Measurements from ENCODE around the gene DAND5.

The DAND5 gene

DNA sequence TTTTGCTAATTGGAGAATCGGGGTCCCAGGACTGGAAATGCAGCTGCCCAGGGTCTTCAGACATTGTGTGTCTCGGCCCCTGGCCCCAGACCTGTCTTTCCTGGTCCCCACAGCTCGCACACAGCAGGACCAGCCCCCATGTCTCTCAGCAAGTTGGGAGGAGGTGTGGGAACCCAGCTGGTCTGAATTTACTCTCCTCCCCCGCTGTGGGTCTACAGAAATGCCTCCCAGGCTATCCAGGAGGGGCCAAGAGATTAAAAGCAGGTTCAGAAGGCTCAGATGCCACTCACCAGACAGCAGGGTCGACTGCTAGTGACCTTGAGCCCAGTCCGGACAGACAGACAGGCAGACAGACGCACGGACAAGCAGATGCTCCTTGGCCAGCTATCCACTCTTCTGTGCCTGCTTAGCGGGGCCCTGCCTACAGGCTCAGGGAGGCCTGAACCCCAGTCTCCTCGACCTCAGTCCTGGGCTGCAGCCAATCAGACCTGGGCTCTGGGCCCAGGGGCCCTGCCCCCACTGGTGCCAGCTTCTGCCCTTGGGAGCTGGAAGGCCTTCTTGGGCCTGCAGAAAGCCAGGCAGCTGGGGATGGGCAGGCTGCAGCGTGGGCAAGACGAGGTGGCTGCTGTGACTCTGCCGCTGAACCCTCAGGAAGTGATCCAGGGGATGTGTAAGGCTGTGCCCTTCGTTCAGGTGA, at the start of gene DAND5:
TSS of gene DAND5 (plus strand) at position 285 of the 697 bp plus-strand sequence. CDS start at position 370, 85 bp downstream.
- DNase-seq (ENCODE audit: low read depth), result no peak

GRCh38 chr19:12921047-12921446, 48.3 kb upstream of the DAND5 start:
- DNase-seq (ENCODE audit: low read depth), result no peak

GRCh38 chr19:12922959-12923358, 46.4 kb upstream of the DAND5 start:
- no peak for DNase-seq (ENCODE audit: low read depth)

DNA sequence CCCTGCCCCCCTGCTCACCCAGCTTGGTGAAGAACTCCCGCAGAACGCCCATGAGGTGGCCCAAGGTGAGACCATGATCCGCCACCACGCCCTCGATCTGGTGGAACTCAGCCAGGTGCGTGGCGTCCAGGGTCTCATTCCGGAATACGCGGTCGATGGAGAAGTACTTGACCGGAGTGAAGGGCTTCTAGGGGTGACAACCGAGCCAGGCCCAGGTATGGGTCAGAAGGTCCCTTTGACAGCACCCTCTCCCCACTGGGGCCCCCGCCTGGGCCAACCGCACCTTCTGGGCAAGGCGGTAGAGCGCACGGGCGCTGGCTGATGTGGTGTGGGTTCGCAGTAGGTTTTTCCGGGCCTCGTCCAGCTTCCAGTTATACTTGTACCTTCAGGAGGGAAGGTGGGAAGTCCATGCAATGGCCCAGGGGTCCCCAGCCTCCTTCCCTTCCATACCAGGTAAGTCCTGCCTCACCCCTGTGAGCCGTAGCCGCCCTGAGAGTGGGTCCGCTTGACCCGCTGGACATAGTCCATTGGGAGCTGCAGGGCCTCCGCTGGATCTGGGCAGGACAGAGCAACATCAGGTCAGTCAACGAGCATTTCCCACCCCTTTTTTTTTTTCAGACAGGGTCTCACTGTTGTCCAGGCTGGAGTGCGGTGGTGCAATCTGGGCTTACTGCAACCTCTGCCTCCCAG, 44.6 kb upstream of the DAND5 start:
- no peak for DNase-seq (ENCODE audit: low read depth)

- no peak for DNase-seq (ENCODE audit: low read depth)
Observed at GRCh38 chr19:12930002-12930645, 39.3 kb upstream of the DAND5 start.

- no peak for DNase-seq (ENCODE audit: low read depth)
Observed at GRCh38 chr19:12932392-12933286, 36.7 kb upstream of the DAND5 start.

- peak; percentile 86 for DNase-seq (ENCODE audit: low read depth)
Observed at GRCh38 chr19:12933287-12934072, 35.9 kb upstream of the DAND5 start, which contains the start of gene FARSA. FARSA (minus strand) TSS chr19:12933711; CDS start chr19:12933696, 15 bp downstream.

- DNase-seq (ENCODE audit: low read depth), result no peak
Observed at GRCh38 chr19:12935071-12935470, 34.3 kb upstream of the DAND5 start.

GRCh38 chr19:12936582-12936981, 32.8 kb upstream of the DAND5 start:
- no peak for DNase-seq (ENCODE audit: low read depth)

GRCh38 chr19:12937093-12937926, 32.1 kb upstream of the DAND5 start:
- DNase-seq (ENCODE audit: low read depth), result no peak

- DNase-seq (ENCODE audit: low read depth), result peak; percentile 99
Observed at GRCh38 chr19:12937927-12938778, 31.2 kb upstream of the DAND5 start, which contains the start of gene CALR. CALR (plus strand) TSS chr19:12938609; CDS start chr19:12938680, 71 bp downstream.

- no peak for DNase-seq (ENCODE audit: low read depth)
Observed at GRCh38 chr19:12938779-12939601, 30.4 kb upstream of the DAND5 start.

GRCh38 chr19:12939975-12940423, 29.4 kb upstream of the DAND5 start:
- DNase-seq (ENCODE audit: low read depth), result no peak

DNA sequence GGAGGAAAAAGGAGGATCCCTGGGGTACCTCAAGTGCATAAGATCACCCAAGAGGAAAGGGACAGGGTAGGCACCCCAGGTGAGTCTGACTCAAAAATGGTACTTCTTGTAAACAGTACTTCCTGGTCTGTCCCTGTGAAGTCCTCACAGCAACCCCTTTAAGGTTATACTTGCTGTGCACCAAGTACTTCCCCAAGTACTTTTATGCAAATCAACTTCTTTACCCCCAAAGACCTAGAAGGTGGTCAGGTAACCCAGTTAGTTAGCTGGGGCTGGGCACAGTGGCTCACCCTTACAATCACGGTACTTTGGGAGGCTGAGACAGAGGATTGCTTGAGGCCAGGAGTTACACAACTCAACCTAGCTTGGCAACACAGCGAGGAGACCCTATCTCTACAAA, 28.5 kb upstream of the DAND5 start:
- DNase-seq (ENCODE audit: low read depth), result no peak

DNA sequence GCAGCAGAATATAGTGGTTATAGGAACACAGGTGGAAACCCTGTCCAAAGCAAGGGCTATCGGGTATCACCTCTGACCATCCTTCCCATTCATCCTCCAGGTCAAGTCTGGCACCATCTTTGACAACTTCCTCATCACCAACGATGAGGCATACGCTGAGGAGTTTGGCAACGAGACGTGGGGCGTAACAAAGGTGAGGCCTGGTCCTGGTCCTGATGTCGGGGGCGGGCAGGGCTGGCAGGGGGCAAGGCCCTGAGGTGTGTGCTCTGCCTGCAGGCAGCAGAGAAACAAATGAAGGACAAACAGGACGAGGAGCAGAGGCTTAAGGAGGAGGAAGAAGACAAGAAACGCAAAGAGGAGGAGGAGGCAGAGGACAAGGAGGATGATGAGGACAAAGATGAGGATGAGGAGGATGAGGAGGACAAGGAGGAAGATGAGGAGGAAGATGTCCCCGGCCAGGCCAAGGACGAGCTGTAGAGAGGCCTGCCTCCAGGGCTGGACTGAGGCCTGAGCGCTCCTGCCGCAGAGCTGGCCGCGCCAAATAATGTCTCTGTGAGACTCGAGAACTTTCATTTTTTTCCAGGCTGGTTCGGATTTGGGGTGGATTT, 25.8 kb upstream of the DAND5 start:
- no peak for DNase-seq (ENCODE audit: low read depth)

- DNase-seq (ENCODE audit: low read depth), result no peak
Observed at GRCh38 chr19:12944104-12944674, 25.2 kb upstream of the DAND5 start.

DNA sequence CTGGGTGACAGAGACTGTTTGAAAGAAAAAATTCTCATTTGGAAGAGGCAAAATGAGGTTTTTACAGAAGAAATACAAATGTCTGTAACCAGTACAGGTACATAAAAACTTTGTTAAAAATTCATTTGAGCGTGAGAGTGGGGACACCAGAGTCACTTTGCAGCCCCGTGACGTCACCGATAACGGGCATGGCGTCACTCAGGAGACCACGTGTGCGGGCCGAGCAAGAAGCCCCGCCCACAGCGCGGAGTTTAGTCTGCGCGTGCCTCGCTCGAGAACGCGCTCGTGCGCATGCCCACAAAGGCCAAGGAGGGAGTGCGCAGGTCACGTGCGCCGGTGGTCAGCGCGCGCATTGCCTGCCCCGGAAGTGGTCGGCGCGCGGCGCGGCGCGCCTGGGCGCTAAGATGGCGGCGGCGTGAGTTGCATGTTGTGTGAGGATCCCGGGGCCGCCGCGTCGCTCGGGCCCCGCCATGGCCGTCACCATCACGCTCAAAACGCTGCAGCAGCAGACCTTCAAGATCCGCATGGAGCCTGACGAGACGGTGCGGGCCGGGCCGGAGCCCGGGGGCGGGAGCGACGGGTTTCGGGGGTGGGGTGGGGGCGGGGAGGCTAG, 23.8 kb upstream of the DAND5 start, which contains the start of gene RAD23A:
TSS of gene RAD23A (plus strand) at position 384 of the 613 bp plus-strand sequence. CDS start at position 471, 87 bp downstream.
- DNase-seq (ENCODE audit: low read depth), result peak; percentile 97

All from stimulated activated CD4-positive, alpha-beta T cell treated with anti-CD3 and anti-CD28 coated beads, Interleukin-2, amount 100 ng/mL, for 4 hours (primary cell).